Measurements from ENCODE around the gene SLC39A7. TPM values are rescaled to one million over a fixed set of nuclear protein-coding genes. Genes with fewer than 3 reads are reported as not detected.

Gene SLC39A7
- total and polyA plus RNA-seq, 11 donors, result 39.9 to 197 (median 55.3) TPM

DNA sequence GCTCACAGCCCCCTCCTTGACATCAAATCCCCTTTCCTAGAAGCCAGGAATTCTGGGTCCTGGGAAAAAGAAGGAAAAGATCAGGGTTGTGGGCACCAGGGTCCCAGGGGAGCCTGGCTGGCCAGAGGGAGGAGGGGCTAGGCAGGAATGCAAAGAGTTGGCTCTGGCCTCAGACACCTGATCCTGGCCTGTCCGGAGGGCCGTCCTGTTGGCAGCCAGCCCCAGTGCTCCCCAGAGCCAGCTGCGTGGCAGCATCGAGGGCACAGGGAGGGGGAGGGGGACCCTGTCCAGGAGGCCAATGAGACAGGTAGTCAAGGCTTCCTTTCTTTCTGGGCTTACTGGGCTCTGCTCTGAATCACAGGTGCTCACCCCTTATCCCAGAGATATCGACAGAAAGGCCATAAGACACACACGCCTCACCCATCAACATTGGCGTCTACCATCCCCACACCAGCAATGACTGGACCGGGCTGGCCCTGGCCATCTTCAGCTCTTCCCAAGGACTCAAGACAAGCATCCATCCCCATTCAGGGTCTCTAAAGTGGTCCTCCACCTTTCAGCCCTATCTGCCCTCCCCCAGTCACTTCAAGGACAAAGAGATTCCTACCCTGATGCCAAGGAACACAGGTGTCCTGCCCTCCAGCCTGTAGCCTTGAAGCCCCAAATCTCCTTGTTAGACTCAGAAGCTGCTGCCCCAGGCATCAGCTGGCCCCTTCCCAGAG lies 9.1 kb upstream of the SLC39A7 start:
- peak in 1 of 5 donors; percentile 62 for DNase-seq

GRCh38 chr6:33192105-33192646 lies 8.5 kb upstream of the SLC39A7 start, which contains the start of gene COL11A2:
Gene COL11A2 (minus strand): TSS chr6:33192467. CDS start chr6:33192240, 227 bp downstream.
- H3K27ac ChIP-seq, result peak within 1 kb of the TSS in 10 of 12 donors; percentile 26 to 81 (median 55)
- H3K4me1 ChIP-seq, result peaks cover 0 to 40% (median 19%) of the 10 kb centered on the region in 12 donors
- peaks cover 0 to 21% (median 0%) of the 10 kb centered on the region in 9 donors for H3K27me3 ChIP-seq
- WGBS, 4 donors, result 11 to 39% (median 17%) methylated on average over 6 to 35 of the region's 35 CpGs
- peaks cover 0 to 35% (median 32%) of the 10 kb centered on the region in 9 donors for H3K36me3 ChIP-seq
- intact Hi-C loops (cut with DNase I), result no loop called here
- ATAC-seq (peak in 2 of 4 donors; percentile 2 to 8), DNase-seq (no peak)
- peak within 1 kb of the TSS; percentile 5 to 63 (median 50) for H3K4me3 ChIP-seq
- no peaks in the 10 kb centered on the region for H3K9me3 ChIP-seq
- TF ChIP-seq POLR2A (IDR thresholded peaks at IDR 0.05), result no peak
- TF ChIP-seq CTCF (IDR thresholded peaks at IDR 0.05), result no peak

More for the DNA sequence above, 9.1 kb upstream of the SLC39A7 start:
- Histone ChIP-seq H3K27me3 (peaks cover 0 to 21% (median 0%) of the 10 kb centered on the region in 9 donors), H3K9me3 (no peaks in the 10 kb centered on the region), H3K4me1 (peaks cover 0 to 34% (median 17%) of the 10 kb centered on the region in 12 donors), H3K27ac (no peak overlapping the region), H3K4me3 (peak overlapping the region in 1 of 12 donors; percentile 56), H3K36me3 (peaks cover 0 to 29% (median 26%) of the 10 kb centered on the region in 9 donors)
- intact Hi-C loops (cut with DNase I), result no loop called here
- ATAC-seq, result no peak
- 37 to 82% (median 43%) methylated on average over 4 to 8 of the region's 8 CpGs for WGBS, 4 donors
- TF ChIP-seq POLR2A (IDR thresholded peaks at IDR 0.05) (no peak), CTCF (IDR thresholded peaks at IDR 0.05) (no peak)

DNA sequence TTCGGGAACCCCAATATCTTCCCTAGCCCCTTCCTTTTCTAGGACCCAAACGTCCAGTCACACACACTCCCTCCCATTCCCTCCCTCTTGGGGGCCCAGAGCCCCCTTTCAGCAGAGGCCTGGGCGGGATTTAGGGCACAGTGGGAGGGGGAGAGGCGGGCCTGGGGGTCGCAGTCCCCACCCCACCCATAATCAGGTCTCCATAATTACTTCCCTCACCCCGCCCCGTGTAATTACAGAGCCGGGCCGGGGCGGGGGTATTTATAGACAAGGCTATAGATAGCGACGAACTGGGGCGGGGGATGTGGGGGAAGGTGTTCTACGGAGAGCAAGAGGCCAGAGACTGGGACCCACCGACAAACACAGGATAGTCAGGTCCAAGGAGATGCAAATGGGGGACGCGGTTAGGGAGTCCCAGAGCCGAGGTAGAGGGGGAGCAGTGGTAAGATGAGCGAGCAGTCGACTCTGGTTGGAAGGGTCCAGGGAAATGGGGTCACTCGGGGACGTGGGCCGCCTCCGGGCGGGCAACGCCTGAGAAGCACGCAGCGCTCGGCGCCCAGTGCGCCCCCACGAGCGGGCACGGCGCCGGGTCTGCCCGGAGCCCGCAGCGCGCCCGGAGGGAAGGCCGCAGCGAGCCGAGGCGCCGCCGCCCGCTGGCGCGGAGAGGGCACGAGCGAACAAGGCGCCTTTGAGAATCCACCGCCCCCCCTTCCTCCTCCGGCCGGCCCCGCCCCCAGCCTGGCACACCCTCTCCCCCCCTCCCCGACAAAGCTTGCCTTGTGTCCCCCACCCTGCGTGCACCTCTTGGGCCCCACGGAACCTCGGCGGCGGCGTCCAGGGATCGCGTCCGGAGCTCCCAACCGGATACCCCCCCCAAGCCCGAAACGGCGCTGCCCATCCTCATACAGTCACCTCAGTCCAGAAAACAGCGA lies 7.7 kb upstream of the SLC39A7 start:
- ATAC-seq (peak in 3 of 4 donors; percentile 31 to 37 (median 37)), DNase-seq (peak in 3 of 5 donors; percentile 49 to 70 (median 55))
- Histone ChIP-seq H3K4me1 (peaks cover 0 to 48% (median 25%) of the 10 kb centered on the region in 12 donors), H3K4me3 (peak overlapping the region; percentile 5 to 63 (median 50)), H3K27ac (peak overlapping the region in 10 of 12 donors; percentile 30 to 81 (median 55)), H3K27me3 (peaks cover 0 to 21% (median 0%) of the 10 kb centered on the region in 9 donors), H3K36me3 (peaks cover 0 to 43% (median 36%) of the 10 kb centered on the region in 9 donors), H3K9me3 (no peaks in the 10 kb centered on the region)
- TF ChIP-seq CTCF (IDR thresholded peaks at IDR 0.05), result no peak
- TF ChIP-seq POLR2A (IDR thresholded peaks at IDR 0.05), result no peak
- intact Hi-C loops (cut with DNase I), result no loop called here
- WGBS, 4 donors, result 2 to 3% (median 2%) methylated on average over 60 to 72 of the region's 72 CpGs
